ENCODE data around the gene COL16A1.

COL16A1 gene

GRCh38 chr1:31625561-31626222 is 78.1 kb downstream of the COL16A1 start:
- Histone ChIP-seq H3K27ac (ENCODE audit: low read length) (no peak overlapping the region), H3K27me3 (ENCODE audit: control insufficient read depth, insufficient read depth, low read length) (no peaks in the 10 kb centered on the region), H3K9me3 (ENCODE audit: control insufficient read depth, insufficient read depth, low read length) (no peaks in the 10 kb centered on the region), H3K4me1 (ENCODE audit: control insufficient read depth, insufficient read depth, low read length) (0 out of 2 replicates have a peak, but pooled peaks cover 2% of the 10 kb centered on the region), H3K36me3 (ENCODE audit: control insufficient read depth, insufficient read depth, low read length) (peaks cover 12% of the 10 kb centered on the region; the same call in 1 of the 2 replicates), H3K4me3 (ENCODE audit: low read length) (no peak overlapping the region)
- WGBS (ENCODE audit: insufficient coverage, insufficient read length): no CpG with 5 or more reads among the region's 4 CpGs
- no peak for DNase-seq (ENCODE audit: low read depth, low spot score)

GRCh38 chr1:31624731-31625514 is 78.9 kb downstream of the COL16A1 start:
- DNase-seq (ENCODE audit: low read depth, low spot score): no peak
- Histone ChIP-seq H3K9me3 (ENCODE audit: control insufficient read depth, insufficient read depth, low read length) (no peaks in the 10 kb centered on the region), H3K36me3 (ENCODE audit: control insufficient read depth, insufficient read depth, low read length) (peaks cover 6% of the 10 kb centered on the region; the same call in 1 of the 2 replicates), H3K27ac (ENCODE audit: low read length) (no peak overlapping the region), H3K27me3 (ENCODE audit: control insufficient read depth, insufficient read depth, low read length) (no peaks in the 10 kb centered on the region), H3K4me3 (ENCODE audit: low read length) (no peak overlapping the region), H3K4me1 (ENCODE audit: control insufficient read depth, insufficient read depth, low read length) (0 out of 2 replicates have a peak, but pooled peaks cover 2% of the 10 kb centered on the region)
- WGBS (ENCODE audit: insufficient coverage, insufficient read length): no CpG with 5 or more reads among the region's 16 CpGs

GRCh38 chr1:31624309-31624708 is 79.5 kb downstream of the COL16A1 start:
- H3K4me1 ChIP-seq (ENCODE audit: control insufficient read depth, insufficient read depth, low read length): 0 out of 2 replicates have a peak, but pooled peaks cover 2% of the 10 kb centered on the region
- peaks cover 5% of the 10 kb centered on the region; the same call in 1 of the 2 replicates for H3K36me3 ChIP-seq (ENCODE audit: control insufficient read depth, insufficient read depth, low read length)
- H3K9me3 ChIP-seq (ENCODE audit: control insufficient read depth, insufficient read depth, low read length): no peaks in the 10 kb centered on the region
- no peak for DNase-seq (ENCODE audit: low read depth, low spot score)
- no peak overlapping the region for H3K27ac ChIP-seq (ENCODE audit: low read length)
- no CpG with 5 or more reads among the region's 5 CpGs for WGBS (ENCODE audit: insufficient coverage, insufficient read length)
- no peak overlapping the region for H3K4me3 ChIP-seq (ENCODE audit: low read length)
- no peaks in the 10 kb centered on the region for H3K27me3 ChIP-seq (ENCODE audit: control insufficient read depth, insufficient read depth, low read length)

GRCh38 chr1:31623365-31623764 is 80.5 kb downstream of the COL16A1 start:
- no peaks in the 10 kb centered on the region for H3K9me3 ChIP-seq (ENCODE audit: control insufficient read depth, insufficient read depth, low read length)
- H3K4me1 ChIP-seq (ENCODE audit: control insufficient read depth, insufficient read depth, low read length): 0 out of 2 replicates have a peak, but pooled peaks cover 2% of the 10 kb centered on the region
- H3K4me3 ChIP-seq (ENCODE audit: low read length): no peak overlapping the region
- DNase-seq (ENCODE audit: low read depth, low spot score): no peak
- H3K27me3 ChIP-seq (ENCODE audit: control insufficient read depth, insufficient read depth, low read length): no peaks in the 10 kb centered on the region
- no peak overlapping the region for H3K27ac ChIP-seq (ENCODE audit: low read length)
- H3K36me3 ChIP-seq (ENCODE audit: control insufficient read depth, insufficient read depth, low read length): peaks cover 4% of the 10 kb centered on the region; the same call in 1 of the 2 replicates
- WGBS (ENCODE audit: insufficient coverage, insufficient read length): no CpG with 5 or more reads among the region's 12 CpGs

GRCh38 chr1:31621847-31622730 is 81.7 kb downstream of the COL16A1 start:
- Histone ChIP-seq H3K27me3 (ENCODE audit: control insufficient read depth, insufficient read depth, low read length) (peaks cover 3% of the 10 kb centered on the region; the same call in 1 of the 2 replicates), H3K36me3 (ENCODE audit: control insufficient read depth, insufficient read depth, low read length) (no peaks in the 10 kb centered on the region), H3K27ac (ENCODE audit: low read length) (no peak overlapping the region), H3K9me3 (ENCODE audit: control insufficient read depth, insufficient read depth, low read length) (no peaks in the 10 kb centered on the region), H3K4me3 (ENCODE audit: low read length) (no peak overlapping the region), H3K4me1 (ENCODE audit: control insufficient read depth, insufficient read depth, low read length) (peaks cover 6% of the 10 kb centered on the region; the same call in 1 of the 2 replicates)
- no peak for DNase-seq (ENCODE audit: low read depth, low spot score)
- WGBS (ENCODE audit: insufficient coverage, insufficient read length): no CpG with 5 or more reads among the region's 15 CpGs

- no peak overlapping the region for H3K4me3 ChIP-seq (ENCODE audit: low read length)
- no peaks in the 10 kb centered on the region for H3K9me3 ChIP-seq (ENCODE audit: control insufficient read depth, insufficient read depth, low read length)
- no peak overlapping the region for H3K27ac ChIP-seq (ENCODE audit: low read length)
- H3K36me3 ChIP-seq (ENCODE audit: control insufficient read depth, insufficient read depth, low read length): no peaks in the 10 kb centered on the region
- DNase-seq (ENCODE audit: low read depth, low spot score): no peak
- WGBS (ENCODE audit: insufficient coverage, insufficient read length): no CpG with 5 or more reads among the region's 5 CpGs
- peaks cover 5% of the 10 kb centered on the region; the same call in 1 of the 2 replicates for H3K27me3 ChIP-seq (ENCODE audit: control insufficient read depth, insufficient read depth, low read length)
- peaks cover 4% of the 10 kb centered on the region; the same call in 1 of the 2 replicates for H3K4me1 ChIP-seq (ENCODE audit: control insufficient read depth, insufficient read depth, low read length)
Measured at GRCh38 chr1:31621498-31621820, 82.4 kb downstream of the COL16A1 start.

- no peak overlapping the region for H3K4me3 ChIP-seq (ENCODE audit: low read length)
- H3K4me1 ChIP-seq (ENCODE audit: control insufficient read depth, insufficient read depth, low read length): peaks cover 4% of the 10 kb centered on the region; the same call in 1 of the 2 replicates
- no peak overlapping the region for H3K27ac ChIP-seq (ENCODE audit: low read length)
- H3K27me3 ChIP-seq (ENCODE audit: control insufficient read depth, insufficient read depth, low read length): peaks cover 5% of the 10 kb centered on the region; the same call in 1 of the 2 replicates
- no CpG with 5 or more reads among the region's 20 CpGs for WGBS (ENCODE audit: insufficient coverage, insufficient read length)
- DNase-seq (ENCODE audit: low read depth, low spot score): no peak
- no peaks in the 10 kb centered on the region for H3K36me3 ChIP-seq (ENCODE audit: control insufficient read depth, insufficient read depth, low read length)
- H3K9me3 ChIP-seq (ENCODE audit: control insufficient read depth, insufficient read depth, low read length): no peaks in the 10 kb centered on the region
Measured at GRCh38 chr1:31620631-31621497, 83.0 kb downstream of the COL16A1 start.

- WGBS (ENCODE audit: insufficient coverage, insufficient read length): no CpG with 5 or more reads among the region's 23 CpGs
- peaks cover 5% of the 10 kb centered on the region; the same call in 1 of the 2 replicates for H3K27me3 ChIP-seq (ENCODE audit: control insufficient read depth, insufficient read depth, low read length)
- no peaks in the 10 kb centered on the region for H3K36me3 ChIP-seq (ENCODE audit: control insufficient read depth, insufficient read depth, low read length)
Measured at GRCh38 chr1:31618916-31619846, 84.6 kb downstream of the COL16A1 start.

More at GRCh38 chr1:31618916-31619846, 84.6 kb downstream of the COL16A1 start:
- Histone ChIP-seq H3K27ac (ENCODE audit: low read length) (no peak overlapping the region), H3K4me1 (ENCODE audit: control insufficient read depth, insufficient read depth, low read length) (peaks cover 5% of the 10 kb centered on the region; the same call in 1 of the 2 replicates), H3K4me3 (ENCODE audit: low read length) (no peak overlapping the region), H3K9me3 (ENCODE audit: control insufficient read depth, insufficient read depth, low read length) (no peaks in the 10 kb centered on the region)
- DNase-seq (ENCODE audit: low read depth, low spot score): no peak

All from iPS DF 6.9 (cell line).